Measurements from ENCODE around the gene CA12. TPM values are rescaled to one million over a fixed set of nuclear protein-coding genes. Genes with fewer than 3 reads are reported as not detected.

CA12 gene
- total and polyA plus RNA-seq, 2 donors (not counting 3 experiments of a cell fraction or from before 2014, with no cell fraction given): 1.1 to 5.9 TPM

- no peaks in the 10 kb centered on the region for H3K9me3 ChIP-seq (replicated peaks; ENCODE audit: control insufficient read depth, insufficient read depth, low read length)
- ChIA-PET POLR2A (no interaction called here), CTCF (interaction anchor here (1.2 to 1.6 kb wide), 4 partner anchors 17 to 88 kb away, joined by 3 to 6 read pairs (median 5); no protein-coding TSS in a partner anchor)
- intact Hi-C loops (cut with micrococcal nuclease) (no loop called here), dilution Hi-C loops (cut with MboI; ENCODE audit: extremely low pct_ligation_motif_present, low sequenced_read_pairs) (no loop called here)
- TF ChIP-seq POLR2A (IDR thresholded peaks at IDR 0.05; ENCODE audit: low read depth, low read length) (no peak), MYC (IDR thresholded peaks at IDR 0.05; ENCODE audit: low read depth, low read length) (no peak), MAX (IDR thresholded peaks at IDR 0.05; ENCODE audit: insufficient read depth, insufficient read length) (no peak), JUN (IDR thresholded peaks at IDR 0.05; ENCODE audit: borderline replicate concordance, insufficient read depth, insufficient read length, low read depth) (no peak), POLR2AphosphoS5 (IDR thresholded peaks at IDR 0.05; ENCODE audit: insufficient read depth, low read depth, low read length) (no peak), FOS (IDR thresholded peaks at IDR 0.05; ENCODE audit: borderline replicate concordance, insufficient read depth, low read length) (no peak), EZH2 (IDR thresholded peaks at IDR 0.05; ENCODE audit: borderline replicate concordance, low read depth, low read length, severe bottlenecking) (no peak), GATA2 (IDR thresholded peaks at IDR 0.05; ENCODE audit: insufficient read depth, insufficient read length, low read depth, low read length) (no peak), CTCF (IDR thresholded peaks at IDR 0.05; ENCODE audit: extremely low read depth in 1 of 2, insufficient read depth in 1 of 2, low read depth in 1 of 2, low read length in 2 of 2) (no peak)
- H3K4me3 ChIP-seq (replicated peaks in 1 of 3; ENCODE audit: insufficient read depth in 1 of 3, low read depth in 1 of 3, low read length in 3 of 3): no peak overlapping the region
- DNase-seq (ENCODE audit: low read depth, low spot score): no peak
- FAIRE-seq: no peak
- H3K79me2 ChIP-seq (ENCODE audit: control insufficient read depth, insufficient read depth, low read length): no peaks in the 10 kb centered on the region
- H3K27me3 ChIP-seq (ENCODE audit: control insufficient read depth in 2 of 2, insufficient read depth in 2 of 2, low read length in 2 of 2): no peaks in the 10 kb centered on the region
- no peak overlapping the region for H3K27ac ChIP-seq (ENCODE audit: insufficient read depth, low read depth, low read length)
- H3K9me1 ChIP-seq (replicated peaks; ENCODE audit: control insufficient read depth, extremely low read depth, insufficient read depth, low read length): no peaks in the 10 kb centered on the region
- no peaks in the 10 kb centered on the region for H3K36me3 ChIP-seq (ENCODE audit: control insufficient read depth in 2 of 2, extremely low read depth in 1 of 2, insufficient read depth in 2 of 2, low read length in 2 of 2)
- no peak overlapping the region for H2AFZ ChIP-seq (ENCODE audit: low read depth, low read length)
- H3K9ac ChIP-seq (replicated peaks; ENCODE audit: extremely low read depth, insufficient read depth, low read length): no peak overlapping the region
- H4K20me1 ChIP-seq (replicated peaks; ENCODE audit: control insufficient read depth, extremely low read depth, insufficient read depth, low read length): no peaks in the 10 kb centered on the region
- no peak overlapping the region for H3K4me2 ChIP-seq (ENCODE audit: insufficient read depth, low read length)
- no TSS peak for BruUV-seq (replicated peaks)
- peaks cover 16% of the 10 kb centered on the region for H3K4me1 ChIP-seq (ENCODE audit: control insufficient read depth, extremely low read depth, insufficient read depth, low read length)
These were observed 32.5 kb downstream of the CA12 start for GRCh38 chr15:63349156-63349555.

Data from endothelial cell of umbilical vein (primary cell).